Activated naive CD8-positive, alpha-beta T cell (primary cell): Measurements from ENCODE around the gene DDC.

Experiments
- H3K27ac Mint-ChIP-seq: one replicate; pipeline ENCODE4 v1.8.0; 2021; ENCODE audit warnings: mixed read lengths
- H3K27me3 Mint-ChIP-seq: one replicate; pipeline ENCODE4 v1.8.0; 2021; ENCODE audit warnings: mixed read lengths
- H3K36me3 Mint-ChIP-seq: one replicate; pipeline ENCODE4 v1.8.0; 2021; ENCODE audit warnings: mixed read lengths
- H3K4me1 Mint-ChIP-seq: one replicate; pipeline ENCODE4 v1.8.0; 2021; ENCODE audit warnings: low read depth, mixed read lengths
- H3K4me3 Mint-ChIP-seq: one replicate; pipeline ENCODE4 v1.8.0; 2021; ENCODE audit warnings: mild to moderate bottlenecking, mixed read lengths
- H3K9me3 Mint-ChIP-seq: one replicate; pipeline ENCODE4 v1.8.0; 2021; ENCODE audit warnings: low read depth, mixed read lengths

Gene DDC

DNA sequence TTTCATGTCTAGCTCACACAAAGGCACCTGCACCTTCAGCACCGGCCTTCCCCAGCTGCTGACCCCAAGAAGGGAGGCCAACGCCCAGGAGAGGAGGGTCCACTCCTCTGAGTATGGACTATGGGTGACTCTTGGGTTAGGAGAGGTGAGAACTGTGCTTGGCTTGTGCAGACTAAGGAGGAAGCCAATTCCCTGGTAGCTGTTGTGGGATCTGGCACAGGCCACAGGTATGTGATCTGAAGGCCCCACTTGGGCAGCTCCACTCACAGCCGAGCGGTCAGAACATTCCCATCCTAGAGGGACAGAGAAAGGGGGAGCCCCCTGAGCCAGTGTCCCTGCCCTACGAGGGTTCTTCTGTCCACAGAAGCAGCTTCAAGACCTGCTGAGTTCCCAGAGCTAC lies 62.3 kb downstream of the DDC start:
- Mint-ChIP-seq H3K4me3 (no peak overlapping the region), H3K4me1 (no peaks in the 10 kb centered on the region), H3K9me3 (no peaks in the 10 kb centered on the region), H3K27ac (no peak overlapping the region), H3K27me3 (peaks cover 1% of the 10 kb centered on the region), H3K36me3 (peaks cover 2% of the 10 kb centered on the region)

DNA sequence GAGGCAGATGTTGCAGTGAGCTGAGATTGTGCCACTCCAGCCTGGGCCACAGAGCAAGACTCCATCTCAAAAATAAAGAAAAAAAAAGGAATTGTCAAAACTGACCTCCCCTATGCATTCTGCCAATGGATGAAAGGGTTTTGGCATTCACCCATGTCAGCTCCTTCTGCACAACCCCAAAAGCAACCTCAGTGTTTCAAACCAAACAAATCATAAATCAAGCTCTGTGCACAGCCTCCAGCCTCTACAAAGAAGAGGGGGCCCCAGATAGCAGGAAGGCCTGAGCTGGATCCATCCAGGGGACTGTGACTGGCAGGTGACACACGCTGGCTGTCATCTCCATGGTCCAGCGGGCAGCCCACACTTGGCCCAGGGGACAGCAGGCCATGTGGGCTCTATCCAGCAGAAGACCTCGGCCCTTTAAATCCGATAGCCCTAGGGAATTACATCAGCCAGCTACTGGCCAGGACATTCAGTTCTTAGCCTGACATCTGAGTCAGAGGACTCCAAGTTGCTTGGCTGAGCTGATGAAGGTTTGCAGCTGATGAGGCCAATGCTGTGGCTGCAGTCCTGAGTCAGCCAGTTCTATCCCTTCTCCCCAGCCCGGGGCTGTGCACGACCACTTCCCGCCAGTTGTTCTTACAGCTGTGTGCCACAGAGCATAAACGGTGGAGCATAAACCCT lies 63.1 kb downstream of the DDC start:
- H3K27ac Mint-ChIP-seq = no peak overlapping the region
- peaks cover 3% of the 10 kb centered on the region for H3K27me3 Mint-ChIP-seq
- no peak overlapping the region for H3K4me3 Mint-ChIP-seq
- H3K36me3 Mint-ChIP-seq = peaks cover 2% of the 10 kb centered on the region
- H3K4me1 Mint-ChIP-seq = no peaks in the 10 kb centered on the region
- no peaks in the 10 kb centered on the region for H3K9me3 Mint-ChIP-seq

DNA sequence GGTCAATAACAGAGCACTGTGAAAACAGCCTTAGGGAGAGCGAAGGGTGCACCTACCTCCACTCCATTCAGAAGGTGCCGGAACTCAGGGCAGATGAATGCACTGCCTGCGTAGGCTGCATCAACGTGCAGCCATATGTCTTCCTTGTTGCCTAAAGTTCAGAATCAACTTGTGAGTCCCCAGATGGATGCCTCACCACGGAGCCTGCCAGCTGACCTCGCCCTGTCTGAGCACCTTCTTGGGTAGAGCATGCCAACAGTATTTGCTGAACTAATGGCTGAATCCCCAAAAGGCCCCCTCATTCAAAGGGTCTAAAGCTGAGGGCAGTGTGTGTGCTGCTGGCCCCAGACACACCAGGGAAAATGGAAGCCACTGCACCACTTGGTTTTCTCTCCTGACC lies 66.1 kb downstream of the DDC start:
- H3K27me3 Mint-ChIP-seq = peaks cover 7% of the 10 kb centered on the region
- H3K36me3 Mint-ChIP-seq = peaks cover 2% of the 10 kb centered on the region

DNA sequence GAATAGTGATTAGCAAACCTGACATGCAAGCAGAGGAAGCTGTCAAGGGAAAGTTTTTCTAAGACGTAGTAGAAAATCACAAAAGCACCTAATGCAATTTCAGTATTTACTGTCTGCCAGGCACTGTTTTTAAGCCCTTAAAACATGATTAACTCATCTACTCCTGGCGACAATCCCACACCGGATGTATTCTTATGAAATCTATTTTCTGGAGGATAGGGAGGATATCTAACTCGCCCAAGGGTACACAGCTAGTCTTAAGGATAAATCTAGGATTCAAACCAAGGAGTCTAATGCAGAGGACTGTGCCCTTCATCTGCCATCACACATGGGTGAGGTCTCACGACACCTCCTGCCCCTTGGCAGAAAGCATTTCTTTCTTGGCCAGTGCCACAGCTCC lies 67.2 kb downstream of the DDC start:
- H3K27me3 Mint-ChIP-seq = peaks cover 7% of the 10 kb centered on the region
- H3K27ac Mint-ChIP-seq = no peak overlapping the region
- peaks cover 2% of the 10 kb centered on the region for H3K36me3 Mint-ChIP-seq

More for the DNA sequence above, 66.1 kb downstream of the DDC start:
- H3K4me1 Mint-ChIP-seq = no peaks in the 10 kb centered on the region
- H3K27ac Mint-ChIP-seq = no peak overlapping the region
- no peaks in the 10 kb centered on the region for H3K9me3 Mint-ChIP-seq
- H3K4me3 Mint-ChIP-seq = no peak overlapping the region

DNA sequence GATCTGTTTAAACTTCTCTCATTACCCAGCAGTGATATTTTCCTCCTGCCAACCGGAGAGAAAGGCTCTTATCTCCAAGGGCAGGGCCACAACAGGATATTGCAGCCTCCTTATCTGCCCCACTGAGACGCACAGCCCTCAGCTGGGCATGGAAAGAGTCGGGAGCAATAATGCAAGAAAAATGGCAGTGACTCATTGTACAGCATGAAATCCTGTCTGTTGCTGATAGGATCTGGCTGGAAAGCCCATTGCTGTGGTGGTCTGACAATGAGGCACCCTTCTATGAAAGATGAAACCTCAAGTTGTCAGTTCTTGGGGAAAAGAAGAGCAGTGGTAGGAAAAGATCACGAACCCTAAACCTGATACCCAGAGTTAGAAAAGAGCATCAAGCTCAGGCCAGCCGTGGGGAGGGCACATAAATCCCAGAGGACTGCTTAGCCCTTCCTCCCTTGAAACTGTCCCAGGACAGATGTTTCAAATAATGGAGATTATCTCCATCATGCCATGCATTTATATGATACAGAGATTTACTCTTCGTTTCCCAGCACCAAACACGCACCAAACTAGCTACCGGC lies 68.0 kb downstream of the DDC start:
- H3K27ac Mint-ChIP-seq = no peak overlapping the region

More for the DNA sequence above, 67.2 kb downstream of the DDC start:
- H3K9me3 Mint-ChIP-seq = no peaks in the 10 kb centered on the region
- H3K4me1 Mint-ChIP-seq = no peaks in the 10 kb centered on the region
- no peak overlapping the region for H3K4me3 Mint-ChIP-seq

DNA sequence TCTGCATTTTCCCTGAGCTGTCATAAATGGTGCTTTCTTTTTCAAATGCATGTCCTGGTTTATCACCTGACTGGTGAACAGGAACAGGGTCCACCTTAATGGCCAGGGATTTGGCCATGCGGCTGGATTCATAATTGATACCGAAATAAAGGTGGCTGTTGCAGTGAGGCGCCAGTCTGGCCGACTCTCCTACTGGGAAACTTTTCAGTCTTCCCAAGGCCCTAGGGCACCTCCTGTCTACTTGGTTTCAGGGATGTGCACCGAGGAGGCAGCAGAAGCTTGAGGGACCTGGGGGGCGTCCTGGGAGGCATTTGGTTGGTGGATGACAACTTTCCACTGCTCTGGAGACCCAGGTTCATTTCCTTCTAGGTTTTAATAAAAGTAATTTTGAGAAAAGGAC lies 68.6 kb downstream of the DDC start:
- Mint-ChIP-seq H3K9me3 (no peaks in the 10 kb centered on the region), H3K36me3 (peaks cover 2% of the 10 kb centered on the region), H3K27ac (no peak overlapping the region), H3K4me3 (no peak overlapping the region), H3K27me3 (peaks cover 5% of the 10 kb centered on the region), H3K4me1 (no peaks in the 10 kb centered on the region)

More for the DNA sequence above, 68.0 kb downstream of the DDC start:
- H3K4me3 Mint-ChIP-seq = no peak overlapping the region
- peaks cover 5% of the 10 kb centered on the region for H3K27me3 Mint-ChIP-seq
- H3K9me3 Mint-ChIP-seq = no peaks in the 10 kb centered on the region
- peaks cover 2% of the 10 kb centered on the region for H3K36me3 Mint-ChIP-seq
- no peaks in the 10 kb centered on the region for H3K4me1 Mint-ChIP-seq

DNA sequence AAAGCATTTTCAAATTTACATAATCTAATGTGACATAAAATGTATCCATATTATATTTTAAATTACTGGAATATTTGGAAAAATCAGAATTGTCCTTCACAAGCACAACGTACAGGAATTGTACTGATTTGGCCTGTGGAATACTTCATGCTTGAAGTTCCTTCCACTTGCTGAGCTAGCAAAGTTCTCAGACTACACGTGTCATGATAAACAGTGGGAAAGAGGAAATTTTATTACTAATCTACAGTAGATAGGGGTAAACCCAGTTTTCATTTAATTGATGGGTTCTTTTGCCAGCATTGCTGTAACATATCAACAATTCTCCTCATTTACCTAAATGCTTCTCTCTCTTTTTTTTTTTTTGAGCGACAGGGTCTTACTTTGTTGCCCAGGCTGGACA lies 69.5 kb downstream of the DDC start:
- Mint-ChIP-seq H3K4me1 (no peaks in the 10 kb centered on the region), H3K36me3 (no peaks in the 10 kb centered on the region)

DNA sequence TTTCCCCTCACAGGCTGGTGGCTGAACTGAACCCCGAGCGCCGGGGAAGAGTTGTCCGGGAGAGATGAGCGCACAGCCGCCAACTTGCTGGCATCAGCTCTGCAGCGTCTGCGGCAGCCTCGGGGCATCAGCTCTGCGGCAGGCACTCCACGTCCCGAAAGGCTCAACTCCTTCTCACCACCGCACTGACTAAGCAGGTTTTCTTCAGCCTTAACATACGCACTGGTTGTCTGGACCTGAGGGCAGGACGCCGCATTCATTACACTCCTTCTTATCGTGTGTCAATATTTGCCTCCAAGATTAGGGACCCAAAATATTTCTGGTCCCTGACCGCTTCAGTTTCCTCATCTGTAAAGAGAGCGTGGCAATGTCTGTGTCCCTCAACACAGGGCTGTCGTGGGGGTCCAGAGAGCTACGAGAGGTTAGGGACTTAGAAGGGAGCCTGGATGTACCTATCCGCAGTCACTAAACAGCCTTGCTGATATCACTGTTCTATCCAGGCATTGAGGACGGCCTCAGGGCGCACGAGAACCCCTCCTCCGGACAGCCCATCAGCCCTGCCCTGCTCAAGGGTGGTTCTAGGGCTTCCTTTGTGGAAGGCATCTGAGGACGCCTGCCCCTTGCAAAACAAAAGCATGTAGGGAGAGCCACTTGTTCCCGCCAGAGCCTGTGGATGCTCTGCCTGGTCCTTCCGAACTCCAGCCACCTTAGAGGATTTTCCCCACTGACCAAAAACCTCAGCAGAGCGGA lies 72.3 kb downstream of the DDC start:
- Mint-ChIP-seq H3K36me3 (no peaks in the 10 kb centered on the region), H3K27ac (no peak overlapping the region), H3K4me1 (no peaks in the 10 kb centered on the region), H3K27me3 (peaks cover 5% of the 10 kb centered on the region), H3K9me3 (no peaks in the 10 kb centered on the region), H3K4me3 (no peak overlapping the region)

More for the DNA sequence above, 69.5 kb downstream of the DDC start:
- Mint-ChIP-seq H3K27me3 (peaks cover 5% of the 10 kb centered on the region), H3K27ac (no peak overlapping the region), H3K4me3 (no peak overlapping the region), H3K9me3 (no peaks in the 10 kb centered on the region)

DNA sequence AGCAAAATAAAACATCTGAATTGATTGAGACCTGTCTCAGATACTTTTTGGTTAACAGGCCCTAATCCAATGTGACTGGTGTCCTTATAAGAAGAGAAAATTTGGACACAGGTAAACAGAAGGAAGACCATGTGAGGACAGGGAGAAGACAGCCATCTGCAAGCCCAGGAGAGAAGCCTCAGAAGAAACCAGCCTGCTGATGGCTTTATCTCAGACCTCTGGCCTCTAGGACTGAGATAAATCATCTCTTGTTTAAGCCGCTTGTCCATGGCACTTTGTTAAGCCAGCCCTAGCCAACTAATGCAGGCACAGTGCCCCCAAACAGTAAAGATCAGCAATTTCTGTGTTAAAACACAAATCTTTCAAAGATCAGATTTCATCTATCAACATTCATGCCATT lies 73.3 kb downstream of the DDC start:
- Mint-ChIP-seq H3K9me3 (no peaks in the 10 kb centered on the region), H3K36me3 (no peaks in the 10 kb centered on the region), H3K4me3 (no peak overlapping the region), H3K4me1 (no peaks in the 10 kb centered on the region), H3K27ac (no peak overlapping the region), H3K27me3 (peaks cover 2% of the 10 kb centered on the region)

DNA sequence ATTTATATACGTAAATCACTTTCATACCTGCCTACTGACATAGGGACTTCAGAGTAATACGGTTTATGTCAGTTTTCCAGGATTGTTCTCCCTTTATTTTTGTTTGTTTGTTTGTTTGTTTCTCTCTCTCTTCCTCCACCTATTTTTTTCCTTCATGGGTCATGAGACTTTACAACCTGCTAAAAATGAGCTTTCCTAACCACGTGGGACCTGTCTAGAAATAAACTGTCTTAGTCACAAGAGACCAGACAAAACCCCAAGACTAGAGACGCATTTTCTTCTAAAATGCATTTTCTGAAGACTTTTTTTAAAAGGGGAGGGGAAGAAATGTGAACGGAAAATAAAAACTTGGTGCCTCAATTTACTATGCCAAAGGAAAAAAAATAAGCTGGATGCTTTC lies 74.0 kb downstream of the DDC start:
- Mint-ChIP-seq H3K4me1 (no peaks in the 10 kb centered on the region), H3K9me3 (no peaks in the 10 kb centered on the region), H3K36me3 (no peaks in the 10 kb centered on the region), H3K27me3 (no peaks in the 10 kb centered on the region), H3K27ac (no peak overlapping the region), H3K4me3 (no peak overlapping the region)

DNA sequence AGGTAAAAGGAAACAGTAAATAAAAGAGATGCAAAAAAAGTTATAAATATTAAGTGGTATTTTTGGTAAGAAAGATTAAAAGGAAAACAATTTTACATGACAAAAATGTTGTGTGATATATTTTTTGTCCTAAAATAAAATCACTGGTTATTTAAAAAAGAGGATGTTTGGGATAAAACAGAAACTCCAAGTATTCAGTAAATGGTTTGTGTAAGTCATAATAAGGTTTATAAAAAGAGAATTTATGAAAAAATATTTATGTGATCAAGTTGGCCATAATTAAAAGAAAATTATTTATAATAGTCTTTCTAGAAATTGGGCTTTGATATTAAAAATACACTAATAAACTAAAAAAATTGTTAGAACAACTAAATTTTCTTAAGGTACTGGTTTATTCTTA lies 76.8 kb downstream of the DDC start:
- H3K27me3 Mint-ChIP-seq = no peaks in the 10 kb centered on the region
- H3K4me3 Mint-ChIP-seq = no peak overlapping the region
- H3K4me1 Mint-ChIP-seq = no peaks in the 10 kb centered on the region
- H3K27ac Mint-ChIP-seq = no peak overlapping the region
- no peaks in the 10 kb centered on the region for H3K36me3 Mint-ChIP-seq
- H3K9me3 Mint-ChIP-seq = no peaks in the 10 kb centered on the region

DNA sequence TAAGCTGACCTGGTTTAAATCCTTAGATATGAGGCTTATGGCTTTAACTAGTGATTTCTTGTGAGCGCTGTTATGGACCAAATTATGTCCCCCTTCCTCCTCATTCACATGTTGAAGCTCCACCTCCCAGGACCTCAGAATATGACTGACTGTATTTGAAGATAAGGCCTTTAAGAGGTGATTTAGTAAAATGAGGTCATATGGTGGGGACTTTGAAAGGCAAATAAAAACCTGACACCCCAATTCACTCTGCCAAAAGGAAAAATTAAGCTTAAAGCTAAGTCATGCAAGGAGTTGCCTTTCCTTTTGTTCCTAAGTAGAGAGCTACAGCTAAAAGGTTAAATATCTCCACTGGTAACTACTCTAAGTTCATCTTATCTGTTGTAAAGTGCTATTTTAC lies 78.7 kb downstream of the DDC start:
- Mint-ChIP-seq H3K27me3 (no peaks in the 10 kb centered on the region), H3K4me3 (no peak overlapping the region), H3K9me3 (no peaks in the 10 kb centered on the region), H3K36me3 (no peaks in the 10 kb centered on the region), H3K27ac (no peak overlapping the region), H3K4me1 (no peaks in the 10 kb centered on the region)

DNA sequence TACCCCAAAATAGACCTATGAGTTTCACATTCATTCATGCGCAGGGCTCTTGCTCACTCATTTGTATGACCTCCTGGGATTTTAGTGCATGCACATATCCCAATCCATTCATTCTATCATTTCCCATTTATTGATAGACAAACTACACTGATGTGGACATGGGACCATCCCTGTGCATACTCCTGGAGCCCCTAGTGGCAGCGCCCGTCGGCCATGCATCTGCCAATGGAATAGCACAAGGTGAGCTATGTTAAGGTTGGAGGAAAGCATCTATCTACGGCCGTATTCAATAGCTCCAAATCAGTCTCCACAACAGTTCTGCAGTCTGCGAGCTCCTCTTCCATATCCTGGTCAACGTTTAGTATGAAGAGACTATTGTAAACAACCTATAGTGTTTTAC lies 83.3 kb downstream of the DDC start:
- Mint-ChIP-seq H3K27me3 (no peaks in the 10 kb centered on the region), H3K36me3 (no peaks in the 10 kb centered on the region), H3K9me3 (no peaks in the 10 kb centered on the region), H3K4me3 (no peak overlapping the region), H3K4me1 (no peaks in the 10 kb centered on the region), H3K27ac (no peak overlapping the region)

DNA sequence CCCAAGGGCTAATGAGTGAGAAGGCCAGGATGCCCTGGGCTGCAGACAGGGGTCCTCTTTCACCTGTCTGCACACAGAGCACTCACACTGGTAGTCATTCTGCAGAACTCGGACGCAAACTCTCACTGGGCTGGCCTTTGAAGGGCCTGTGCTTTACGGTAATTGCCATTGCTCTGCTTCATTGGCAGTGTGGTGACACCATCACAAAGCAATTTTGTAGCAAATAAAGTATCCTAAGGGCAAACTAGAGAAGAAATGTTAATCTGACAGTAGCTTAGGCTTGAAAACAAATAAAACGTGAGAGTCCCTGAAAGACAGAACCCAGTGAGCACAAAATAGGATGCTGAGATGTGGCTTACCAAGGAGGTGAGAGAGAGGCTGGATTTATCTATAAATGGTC lies 84.4 kb downstream of the DDC start:
- no peaks in the 10 kb centered on the region for H3K36me3 Mint-ChIP-seq
- H3K27me3 Mint-ChIP-seq = peaks cover 2% of the 10 kb centered on the region
- no peak overlapping the region for H3K27ac Mint-ChIP-seq
- H3K4me3 Mint-ChIP-seq = no peak overlapping the region
- no peaks in the 10 kb centered on the region for H3K4me1 Mint-ChIP-seq
- H3K9me3 Mint-ChIP-seq = no peaks in the 10 kb centered on the region

DNA sequence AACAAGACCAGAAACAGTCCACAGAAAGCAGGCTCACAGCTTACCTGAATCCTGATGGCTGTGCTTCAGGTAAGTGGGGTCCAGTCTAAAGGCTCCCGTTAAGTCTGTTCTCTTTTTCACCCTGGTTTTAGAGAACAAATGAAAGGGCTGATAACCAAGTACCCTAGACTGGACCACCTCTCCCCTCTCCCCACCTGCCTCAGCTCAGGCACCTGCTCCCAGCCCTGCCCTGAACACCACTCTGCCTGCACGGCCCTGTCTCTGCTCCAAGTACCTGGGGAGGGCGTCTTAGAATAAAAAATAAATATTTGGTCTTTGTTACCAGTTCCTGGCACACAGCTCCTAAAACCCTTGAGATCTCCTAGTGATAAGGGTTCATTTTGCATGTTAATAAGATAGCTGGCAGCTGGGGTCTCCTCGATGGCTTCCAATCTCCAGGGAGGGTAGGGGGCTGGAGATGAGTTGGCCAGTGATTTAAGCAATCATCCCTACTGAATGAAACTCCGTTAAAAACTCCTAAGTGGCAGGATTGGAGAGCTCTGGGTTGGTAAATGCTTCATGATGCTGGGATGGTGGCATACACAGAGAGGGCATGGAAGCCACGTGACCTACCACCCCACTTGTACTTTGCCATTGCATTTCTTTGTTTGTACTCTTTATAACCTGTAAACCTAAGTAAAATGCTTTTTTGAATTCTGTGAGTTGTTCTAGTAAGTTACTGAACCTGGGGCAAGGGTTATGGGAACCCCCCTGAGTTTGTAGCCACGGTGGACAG lies 85.3 kb downstream of the DDC start:
- Mint-ChIP-seq H3K4me1 (no peaks in the 10 kb centered on the region), H3K9me3 (no peaks in the 10 kb centered on the region), H3K36me3 (no peaks in the 10 kb centered on the region), H3K27ac (no peak overlapping the region), H3K27me3 (peaks cover 2% of the 10 kb centered on the region), H3K4me3 (no peak overlapping the region)
